Ascending aorta (tissue), 1 donor: ENCODE results near the gene TPPP3. TPM values are rescaled to one million over a fixed set of nuclear protein-coding genes. Genes with fewer than 3 reads are reported as not detected.

ENCODE experiments used
- total RNA-seq: library from RNA; depleted of rRNA; stranded (reverse); fragments of >200 nt; gene quantifications from one replicate; pipeline ENCODE4 v1.1.0, GENCODE V29; 2016

TPPP3 gene
- total RNA-seq, 1 donor from 2014 or later, result 2.8 TPM

Other genes with a start within 250 kb of the TPPP3 start
- 40.7 TPM for gene B3GNT9, start 242.5 kb downstream of the TPPP3 start, total RNA-seq
- 27.7 TPM for gene TRADD, start 233.6 kb downstream of the TPPP3 start, total RNA-seq
- gene FBXL8, start 233.5 kb downstream of the TPPP3 start, total RNA-seq, result 46.1 TPM
- gene HSF4, start 228.8 kb downstream of the TPPP3 start, total RNA-seq, result 64.9 TPM
- 87.6 TPM for gene NOL3, start 223.0 kb downstream of the TPPP3 start, total RNA-seq
- gene MATCAP1, start 209.5 kb downstream of the TPPP3 start, total RNA-seq, result 18.9 TPM
- gene EXOC3L1, start 203.4 kb downstream of the TPPP3 start, total RNA-seq, result 11.2 TPM
- 114 TPM for gene E2F4, start 201.3 kb downstream of the TPPP3 start, total RNA-seq
- gene ELMO3, start 194.4 kb downstream of the TPPP3 start, total RNA-seq, result not detected
- 8.3 TPM for gene TMEM208, start 166.4 kb downstream of the TPPP3 start, total RNA-seq
- gene FHOD1, start 146.0 kb downstream of the TPPP3 start, total RNA-seq, result 20.2 TPM
- gene SLC9A5, start 144.5 kb downstream of the TPPP3 start, total RNA-seq, result 13.5 TPM
- 3.7 TPM for gene PLEKHG4, start 114.0 kb downstream of the TPPP3 start, total RNA-seq
- not detected for gene KCTD19, start 66.8 kb downstream of the TPPP3 start, total RNA-seq
- gene LRRC36, start 66.7 kb downstream of the TPPP3 start, total RNA-seq, result not detected
- gene ZDHHC1, start 23.0 kb upstream of the TPPP3 start, total RNA-seq, result 82.7 TPM
- 2.4 TPM for gene HSD11B2, start 37.6 kb upstream of the TPPP3 start, total RNA-seq
- 64.3 TPM for gene ATP6V0D1, start 87.7 kb upstream of the TPPP3 start, total RNA-seq
- not detected for gene AGRP, start 90.0 kb upstream of the TPPP3 start, total RNA-seq
- 182 TPM for gene RIPOR1, start 135.3 kb upstream of the TPPP3 start, total RNA-seq
- gene CTCF, start 169.0 kb upstream of the TPPP3 start, total RNA-seq, result 38.6 TPM